Placental pericyte (primary cell): Measurements from ENCODE around the gene CENPA. TPM values are rescaled to one million over a fixed set of nuclear protein-coding genes. Genes with fewer than 3 reads are reported as not detected.

Source experiments
- total RNA-seq: library from RNA; depleted of rRNA; stranded (reverse); fragments of >200 nt; gene quantifications from 2 replicates; pipeline ENCODE4 v1.2.3, GENCODE V29; 2012

Gene CENPA
- total RNA-seq = 0.66 and 12.2 TPM in 2 replicates

DNA sequence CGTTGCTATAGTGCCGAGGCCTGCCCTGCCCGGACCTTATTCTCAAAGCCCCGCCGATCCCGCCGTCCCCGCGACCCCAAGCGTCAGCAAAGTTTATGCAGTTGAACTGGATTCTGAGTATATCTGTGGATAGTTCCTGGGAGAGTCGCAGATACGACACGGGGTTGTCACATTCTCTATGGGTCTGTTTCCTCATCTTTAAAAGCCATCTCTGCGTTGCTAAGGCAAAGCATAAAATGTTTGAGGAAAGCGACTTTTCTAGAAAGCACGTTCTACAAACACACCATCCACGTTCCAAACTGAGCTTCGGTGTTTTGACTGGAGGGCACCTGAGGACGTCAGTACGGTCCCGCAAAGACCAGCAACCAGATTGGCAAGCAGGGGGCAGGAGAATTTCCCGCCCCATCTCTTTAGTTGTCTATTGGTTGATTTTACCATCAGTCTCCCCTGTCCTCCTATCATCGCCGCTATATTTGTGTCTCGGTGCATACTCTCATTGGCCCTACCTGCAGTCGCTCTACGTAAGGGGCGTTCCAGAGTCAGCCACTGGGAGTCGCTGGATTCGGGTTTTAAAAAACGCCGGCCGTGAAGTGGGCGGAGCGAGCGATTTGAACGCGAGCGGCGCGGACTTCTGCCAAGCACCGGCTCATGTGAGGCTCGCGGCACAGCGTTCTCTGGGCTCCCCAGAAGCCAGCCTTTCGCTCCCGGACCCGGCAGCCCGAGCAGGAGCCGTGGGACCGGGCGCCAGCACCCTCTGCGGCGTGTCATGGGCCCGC, at the start of gene CENPA:
TSS of gene CENPA (plus strand) at position 626 of the 776 bp plus-strand sequence. CDS start at position 767, 141 bp downstream.

DNA sequence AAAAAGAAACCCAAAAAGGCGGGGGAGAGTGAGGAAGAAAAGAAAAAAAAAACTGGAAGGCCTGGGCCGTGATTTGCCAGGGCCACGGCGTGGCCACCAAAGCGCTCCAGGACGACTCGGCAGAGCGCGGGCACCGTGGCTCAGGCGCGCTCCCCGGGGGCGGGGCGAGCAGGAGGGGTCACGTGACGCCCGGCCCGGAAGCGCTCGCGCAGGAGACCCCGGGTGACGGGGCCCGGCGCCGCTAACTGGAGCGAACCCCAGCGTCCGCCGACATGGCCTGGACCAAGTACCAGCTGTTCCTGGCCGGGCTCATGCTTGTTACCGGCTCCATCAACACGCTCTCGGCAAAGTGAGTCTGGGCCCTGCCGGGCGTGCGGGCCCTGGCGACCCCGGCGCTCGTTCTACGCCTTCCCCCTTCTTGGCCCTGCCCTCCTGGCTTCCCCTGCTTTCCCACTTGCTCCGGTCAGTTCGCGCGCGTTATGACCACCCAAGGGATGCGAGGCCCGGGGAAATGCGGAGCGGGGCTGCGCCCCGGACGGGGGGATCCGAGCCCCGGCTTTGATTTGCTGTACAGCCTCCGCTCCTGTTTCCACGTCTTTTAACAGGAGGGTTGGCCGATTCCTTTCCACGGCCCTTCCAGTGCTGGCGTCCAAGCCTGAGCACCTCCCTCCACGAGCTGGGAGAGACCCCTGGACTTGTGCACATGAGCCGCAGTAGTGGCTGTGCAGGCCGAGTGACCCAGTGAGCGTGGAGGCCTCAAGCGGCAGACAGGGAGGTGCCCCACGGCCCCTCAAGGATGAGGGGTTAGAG, 21.6 kb upstream of the CENPA start, which contains the start of gene SLC35F6:
TSS of gene SLC35F6 (plus strand) at position 207 of the 810 bp plus-strand sequence. CDS start at position 273, 66 bp downstream.

Other genes starting within 250 kb of the CENPA start
- not detected in 2 replicates for gene CIB4, start 144.7 kb upstream of the CENPA start, total RNA-seq
- 0.22 and 0.29 TPM in 2 replicates for gene KCNK3, start 93.3 kb upstream of the CENPA start, total RNA-seq
- 82.6 and 114 TPM in 2 replicates for gene SLC35F6, start 21.8 kb upstream of the CENPA start, total RNA-seq
- not detected in 2 replicates for gene DPYSL5, start 62.1 kb downstream of the CENPA start, total RNA-seq
- 4.2 and 7.2 TPM in 2 replicates for gene MAPRE3, start 184.6 kb downstream of the CENPA start, total RNA-seq
- 74.2 and 98.0 TPM in 2 replicates for gene TMEM214, start 246.9 kb downstream of the CENPA start, total RNA-seq